Left kidney (tissue), 2 donors: ENCODE results near the gene ABCD3. TPM values are rescaled to one million over a fixed set of nuclear protein-coding genes. Genes with fewer than 3 reads are reported as not detected.
A peak's percentile ranks its signal among the peaks of the same experiment; 100 is the strongest.
"Not testable (repeated sequence)": the region's sequence is repeated elsewhere in the genome, so short reads cannot be mapped to it uniquely, and the experiment has no call there.

Source experiments
- DNase-seq: peaks from one replicate; pipeline ENCODE4 v3.0.0-alpha.2; 2013
- polyA plus RNA-seq: library from polyadenylated mRNA; unstranded; fragments of 120-200 nt; gene quantifications from one replicate; pipeline ENCODE4 v1.2.1, GENCODE V29; 2013; ENCODE audit not compliant: insufficient read length

Gene ABCD3
- polyA plus RNA-seq, 1 donor = 76.7 TPM

DNA sequence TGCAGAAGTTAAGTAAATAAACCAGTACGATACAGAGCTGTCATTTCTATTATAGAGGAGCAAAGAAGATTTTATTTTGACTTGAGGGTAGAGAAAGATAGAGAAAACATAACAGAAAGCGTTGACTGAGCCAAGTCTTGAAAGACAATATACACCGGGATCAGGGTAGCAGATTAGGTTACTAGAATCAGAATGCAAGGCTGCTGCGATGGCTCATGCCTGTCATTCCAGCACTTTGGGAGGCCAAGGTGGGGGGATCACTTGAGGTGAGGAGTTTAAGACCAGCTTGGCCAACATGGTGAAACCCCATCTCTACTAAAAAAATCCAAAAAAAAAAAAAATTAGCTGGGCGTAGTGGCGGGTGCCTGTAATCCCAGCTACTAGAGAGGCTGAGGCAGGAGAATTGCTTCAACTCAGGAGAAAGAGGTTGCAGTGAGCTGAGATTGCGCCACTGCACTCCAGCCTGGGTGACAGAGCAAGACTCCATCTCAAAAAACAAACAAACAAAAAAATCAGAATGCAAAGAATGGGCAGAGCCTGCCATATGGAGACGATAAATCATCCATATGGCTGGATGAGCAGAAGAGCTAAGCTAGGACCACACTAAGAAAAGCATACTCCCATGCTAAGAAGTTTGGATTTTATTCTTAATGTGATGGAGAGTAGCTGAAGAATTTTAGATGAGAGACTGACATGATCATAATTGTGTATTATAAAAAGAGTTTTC lies 9.9 kb upstream of the ABCD3 start:
- no peak for DNase-seq

DNA sequence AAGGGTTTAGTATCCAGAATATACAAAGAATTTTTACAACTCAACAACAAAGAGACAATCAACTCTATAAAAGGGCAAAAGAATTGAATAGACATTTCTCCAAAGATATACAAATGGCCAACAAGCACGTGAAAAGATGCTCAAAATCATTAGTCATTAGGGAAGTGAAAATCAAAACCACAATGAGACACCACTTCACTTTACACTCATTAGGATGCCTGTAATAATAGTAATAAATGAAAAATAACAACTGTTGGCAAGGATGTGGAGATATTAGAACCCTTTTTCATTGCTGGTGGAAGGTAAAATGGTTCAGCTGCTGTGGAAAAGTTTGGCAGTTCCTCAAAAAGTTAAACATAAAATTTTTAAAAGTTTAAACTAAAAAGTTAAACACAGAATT lies 7.0 kb upstream of the ABCD3 start:
- DNase-seq = no peak

DNA sequence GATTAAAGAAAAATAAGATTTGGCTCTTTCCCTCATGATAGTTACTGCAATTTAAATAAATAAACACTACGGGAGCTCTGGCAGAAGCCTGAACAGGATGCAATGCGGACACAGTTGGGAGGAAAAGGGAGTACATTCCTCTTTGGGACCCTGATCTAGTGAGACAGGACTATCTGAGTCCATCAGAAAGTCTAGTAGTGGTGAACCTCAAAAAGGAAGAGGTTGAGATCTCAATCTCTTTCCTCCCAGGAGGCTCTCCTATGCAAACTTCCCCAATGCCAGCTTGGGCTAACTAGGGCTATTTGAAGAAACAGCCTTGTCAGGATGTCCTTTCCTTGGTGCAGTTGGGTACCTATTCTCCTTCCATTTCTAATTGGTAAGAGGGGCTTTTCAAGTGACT lies 4.9 kb upstream of the ABCD3 start:
- no peak for DNase-seq

DNA sequence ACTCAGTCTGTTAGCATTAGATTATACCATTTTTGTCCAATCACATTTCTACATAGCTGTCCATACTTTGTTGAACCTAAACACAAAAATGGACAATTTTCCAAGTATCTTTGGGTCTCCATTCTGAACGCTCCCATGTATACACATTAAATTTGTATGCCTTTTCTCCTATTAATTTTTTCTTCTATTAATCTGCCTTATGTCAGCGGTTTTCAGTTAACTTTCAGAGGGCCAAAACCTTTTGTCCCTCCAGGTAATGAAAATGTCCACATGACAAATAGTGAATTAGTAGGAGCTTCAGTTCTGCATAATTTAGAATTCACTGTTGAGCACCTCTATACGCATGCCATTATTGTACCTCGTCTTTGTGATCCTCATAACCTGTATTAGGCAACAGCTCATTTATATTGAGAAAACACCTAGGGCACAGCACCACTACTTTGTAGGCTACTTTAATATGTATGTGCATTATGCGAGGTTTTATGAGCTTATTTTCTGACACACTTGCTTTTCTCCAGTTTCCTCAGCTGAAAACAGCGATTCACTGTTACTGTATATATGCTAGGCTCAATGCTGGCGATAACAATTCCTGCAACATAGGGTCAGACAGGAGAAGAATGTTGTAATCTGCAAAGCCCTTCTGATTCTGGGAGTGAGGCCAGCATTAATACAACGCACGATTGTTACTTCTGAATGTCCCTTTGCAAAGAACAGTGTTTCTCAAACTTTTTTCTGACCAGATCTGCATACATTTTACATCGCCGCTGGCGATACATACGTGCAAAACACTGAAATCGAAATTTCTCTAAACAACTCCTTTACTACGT lies 1.1 kb upstream of the ABCD3 start:
- DNase-seq = peak; percentile 51

DNA sequence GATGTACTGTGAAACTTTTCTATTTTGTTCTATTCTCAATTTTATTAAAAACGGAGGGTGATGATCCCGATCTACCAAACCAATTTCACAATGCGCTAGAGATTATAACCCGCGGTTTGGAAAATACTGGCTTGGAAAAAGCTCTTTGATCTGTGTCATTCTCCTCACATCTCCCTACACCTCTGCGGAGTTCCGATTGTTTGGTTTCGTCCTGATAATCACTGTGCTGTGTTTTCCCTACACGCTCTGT lies 536 bp upstream of the ABCD3 start:
- DNase-seq = no peak

DNA sequence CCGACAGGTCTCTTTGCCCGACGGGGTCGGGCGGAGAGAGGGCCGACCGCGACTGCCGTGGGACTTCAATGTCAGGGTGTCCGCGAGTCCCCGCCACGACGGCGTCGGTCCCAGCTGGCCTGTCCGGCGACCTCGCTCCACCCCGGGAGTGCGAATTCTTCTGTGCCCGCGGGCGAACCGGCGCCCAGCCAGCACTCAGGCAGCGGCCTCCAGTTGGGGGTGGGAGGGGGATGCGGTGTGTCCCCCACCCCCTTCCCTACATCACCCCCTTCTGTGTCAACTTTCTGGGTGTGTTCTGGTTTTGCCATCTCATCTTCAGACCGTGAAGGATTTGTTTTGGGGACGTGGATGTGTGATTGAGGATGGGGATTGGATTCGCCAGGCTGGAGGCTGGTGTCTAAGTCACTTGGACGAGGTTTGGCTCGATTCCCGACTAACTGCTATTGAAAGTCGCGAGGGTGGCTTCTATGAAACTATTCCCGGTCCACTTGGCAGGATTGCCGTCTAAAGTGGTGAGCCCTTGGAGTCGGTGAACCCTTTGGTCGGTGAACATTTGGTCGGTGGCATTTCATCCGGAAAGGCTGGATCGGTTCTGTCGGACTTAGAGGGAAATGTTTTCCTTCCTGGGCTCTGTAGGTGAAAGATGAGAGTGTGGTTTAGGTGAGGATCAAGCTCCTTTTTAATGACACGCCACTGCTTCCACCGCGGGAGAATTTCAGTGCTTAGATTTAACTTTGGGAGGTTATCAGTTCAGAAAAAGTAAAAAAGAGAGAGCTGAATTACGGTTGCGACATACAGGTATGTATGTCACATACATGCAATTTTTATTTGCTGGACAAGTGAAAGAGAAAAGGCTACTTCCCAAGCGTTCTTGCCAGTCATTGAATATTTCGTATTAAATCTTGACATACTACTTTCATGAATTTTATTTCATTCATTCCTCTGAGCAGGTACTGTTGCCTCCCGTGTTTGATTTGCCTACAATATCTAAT lies 771 bp downstream of the ABCD3 start:
- peak; percentile 53 for DNase-seq

DNA sequence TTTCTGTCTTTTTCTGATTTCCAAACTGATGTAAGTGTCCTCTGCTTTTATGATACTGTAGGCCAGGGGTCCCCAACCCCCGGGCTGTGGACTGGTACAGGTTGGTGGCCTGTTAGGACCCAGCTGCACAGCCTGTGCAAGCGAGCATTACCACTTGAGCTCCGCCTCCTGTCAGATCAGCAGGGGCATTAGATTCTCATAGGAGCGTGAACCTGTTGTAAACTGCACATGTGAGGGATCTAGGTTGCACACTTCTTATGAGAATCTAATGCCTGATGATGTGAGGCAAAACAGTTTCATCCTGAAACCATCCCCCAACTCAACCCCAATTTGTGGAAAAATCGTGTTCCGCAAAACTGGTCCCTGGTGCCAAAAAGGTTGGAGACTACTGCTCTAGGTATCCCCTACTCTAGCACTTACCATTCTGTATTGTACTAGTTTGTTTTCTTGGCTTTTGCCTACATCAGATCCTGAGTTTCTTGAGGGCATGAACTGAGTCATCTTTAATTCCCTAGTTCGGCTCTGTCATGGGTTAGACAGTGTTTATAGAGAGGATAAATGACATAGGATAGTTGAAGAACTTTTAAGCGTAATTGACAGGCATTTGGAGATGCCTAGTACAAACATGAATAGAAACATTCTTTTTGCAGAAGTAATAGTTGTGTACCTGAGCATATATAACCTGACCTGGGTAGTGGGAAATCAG lies 4.1 kb downstream of the ABCD3 start:
- no peak for DNase-seq

DNA sequence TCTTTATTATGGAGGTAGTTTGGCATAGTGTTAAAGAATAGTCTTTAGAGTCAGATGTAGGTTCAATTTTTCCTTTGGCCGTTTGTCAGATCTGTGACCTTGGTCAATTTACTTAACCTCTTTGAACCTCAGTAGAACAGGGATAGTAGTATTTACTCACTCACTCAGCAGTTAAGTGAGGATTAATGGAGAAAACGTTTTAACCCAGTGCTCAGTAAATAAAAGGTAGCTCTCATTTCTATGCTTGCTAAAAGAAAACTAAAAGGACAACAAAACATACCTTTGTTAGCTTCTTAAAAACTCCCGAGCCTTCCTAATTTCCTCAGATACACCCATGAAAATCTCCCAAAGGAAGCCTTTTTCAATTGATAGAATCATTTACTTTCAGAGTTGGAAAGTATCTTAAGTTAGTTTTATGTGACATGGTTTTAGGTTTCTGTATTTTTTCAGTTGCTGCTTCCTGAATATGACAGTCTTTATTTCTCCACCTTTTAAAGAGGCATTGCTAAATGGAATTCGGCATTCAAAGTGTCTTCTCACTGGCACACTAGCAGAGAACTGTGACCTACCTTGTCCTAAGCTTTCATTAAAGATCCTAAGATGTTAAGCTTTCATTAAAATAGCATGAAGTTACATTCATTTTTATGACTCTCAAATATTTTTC lies 7.8 kb downstream of the ABCD3 start:
- no peak for DNase-seq

DNA sequence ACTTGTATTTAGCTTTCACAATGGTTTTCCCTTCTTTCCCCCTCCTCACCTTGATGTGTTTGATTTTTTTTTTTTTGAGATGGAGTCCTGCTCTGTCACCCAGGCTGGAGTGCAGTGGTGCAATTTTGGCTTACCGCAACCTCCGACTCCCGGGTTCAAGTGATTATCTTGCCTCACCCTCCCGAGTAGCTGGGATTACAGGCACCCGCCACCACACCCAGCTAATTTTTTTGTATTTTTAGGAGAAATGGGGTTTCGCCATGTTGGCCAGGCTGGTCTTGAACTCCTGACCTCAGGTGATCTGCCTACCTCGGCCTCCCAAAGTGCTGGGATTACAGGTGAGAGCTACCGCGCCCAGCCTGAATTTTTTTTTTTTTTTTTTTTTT lies 8.3 kb downstream of the ABCD3 start:
- not testable (repeated sequence) for DNase-seq

DNA sequence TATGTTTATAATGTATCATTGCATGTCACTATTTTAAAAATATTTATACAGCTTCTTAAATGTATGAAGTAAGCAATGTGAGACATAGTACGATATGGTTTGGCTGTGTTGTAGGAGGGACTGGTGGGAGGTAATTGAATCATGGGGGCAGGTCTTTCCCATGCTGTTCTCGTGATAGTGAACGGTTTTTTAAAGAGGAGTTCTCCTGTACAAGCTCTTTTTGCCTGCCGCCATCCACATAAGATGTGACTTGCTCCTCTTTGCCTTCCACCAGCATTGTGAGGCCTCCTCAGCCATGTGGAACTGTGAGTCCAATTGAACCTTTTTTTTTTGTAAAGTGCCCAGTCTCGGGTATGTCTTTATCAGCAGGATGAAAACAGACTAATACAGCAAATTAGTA lies 10.3 kb downstream of the ABCD3 start:
- DNase-seq = no peak

DNA sequence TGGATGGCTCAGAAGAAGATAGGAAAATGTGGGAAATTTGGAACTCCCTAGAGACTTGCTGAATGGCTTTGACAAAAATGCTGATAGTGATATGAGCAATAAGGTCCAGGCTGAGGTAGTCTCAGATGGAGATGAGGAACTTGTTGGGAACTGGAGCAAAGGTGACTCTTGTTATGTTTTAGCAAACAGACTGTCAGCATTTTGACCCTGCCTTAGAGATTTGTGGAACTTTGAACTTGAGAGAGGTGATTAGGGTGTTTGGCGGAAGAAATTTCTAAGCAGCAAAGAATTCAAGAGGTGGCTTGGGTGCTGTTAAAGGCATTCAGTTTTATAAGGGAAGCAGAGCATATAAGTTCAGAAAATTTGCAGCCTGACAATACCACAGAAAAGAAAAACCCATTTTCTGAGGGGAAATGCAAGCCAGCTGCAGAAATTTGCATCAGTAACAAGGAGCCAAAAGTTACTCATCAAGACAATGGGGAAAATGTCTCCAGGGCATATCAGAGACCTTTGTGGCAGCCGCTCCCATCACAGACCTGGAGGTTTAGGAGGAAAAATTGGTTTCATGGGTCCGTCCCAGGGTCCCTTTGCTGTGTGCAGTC lies 10.8 kb downstream of the ABCD3 start:
- DNase-seq = not testable (repeated sequence)

DNA sequence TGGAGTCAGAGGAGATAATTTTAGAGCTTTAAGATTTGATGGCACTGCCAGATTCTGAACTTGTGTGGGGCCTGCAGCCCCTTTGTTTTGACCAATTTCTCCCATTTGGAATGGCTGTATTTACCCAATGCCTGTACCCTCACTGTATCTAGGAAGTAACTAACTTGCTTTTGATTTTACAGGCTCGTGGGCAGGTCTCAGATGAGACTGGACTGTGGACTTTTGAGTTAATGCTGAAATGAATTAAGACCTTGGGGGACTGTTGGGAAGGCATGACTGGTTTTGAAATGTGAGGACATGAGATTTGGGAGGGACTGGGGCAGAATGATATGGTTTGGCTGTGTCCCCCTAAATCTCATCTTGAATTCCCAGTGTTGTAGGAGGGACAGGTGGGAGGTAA lies 11.9 kb downstream of the ABCD3 start:
- not testable (repeated sequence) for DNase-seq

DNA sequence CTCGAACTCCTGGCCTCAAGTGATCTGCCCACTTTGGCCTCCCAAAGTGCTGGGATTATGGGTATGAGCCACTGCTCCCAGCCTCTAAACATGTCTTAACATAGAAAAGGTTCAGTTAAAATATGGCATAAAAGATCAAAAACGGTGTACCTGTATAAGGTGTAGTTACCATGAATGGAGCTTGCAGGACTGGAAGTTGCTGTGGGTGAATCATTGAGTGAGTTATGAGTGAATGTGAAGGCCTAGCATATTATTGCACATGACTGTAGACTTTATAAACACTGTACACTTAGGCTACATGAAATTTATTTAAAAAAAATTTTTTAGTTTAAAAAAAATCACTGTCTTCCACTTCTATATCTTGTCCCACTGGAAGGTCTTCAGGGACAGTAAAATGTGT lies 15.7 kb downstream of the ABCD3 start:
- DNase-seq = no peak

DNA sequence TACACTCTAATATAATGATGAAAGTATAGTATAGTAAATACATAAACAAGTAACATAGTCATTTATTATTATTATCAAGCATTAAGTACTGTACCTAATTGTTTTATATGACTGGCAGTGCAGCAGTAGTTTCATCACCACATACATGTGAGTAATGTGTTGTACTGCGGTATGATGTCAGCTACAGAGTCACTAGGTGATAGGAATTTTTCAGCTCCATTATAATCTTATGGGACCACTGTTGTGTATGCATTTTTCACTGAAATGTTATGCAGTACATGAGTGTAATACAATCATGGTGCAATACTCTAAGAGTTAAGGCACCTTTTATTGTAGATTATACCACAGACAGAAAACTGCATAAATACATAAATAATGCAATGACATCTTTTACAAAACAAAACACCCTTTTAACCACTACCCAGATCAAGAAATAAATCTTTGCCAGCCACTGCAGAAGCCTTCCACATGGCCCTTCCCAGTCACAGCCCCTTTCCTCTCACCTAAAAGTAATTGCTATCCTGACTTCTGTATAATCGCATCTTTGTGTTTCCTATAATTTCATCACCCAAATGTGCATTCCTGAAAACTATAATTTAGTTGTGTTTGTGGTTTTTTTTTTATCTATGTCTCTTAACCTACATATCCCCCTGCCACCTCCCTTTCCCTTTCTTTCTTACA lies 16.3 kb downstream of the ABCD3 start:
- DNase-seq = no peak

DNA sequence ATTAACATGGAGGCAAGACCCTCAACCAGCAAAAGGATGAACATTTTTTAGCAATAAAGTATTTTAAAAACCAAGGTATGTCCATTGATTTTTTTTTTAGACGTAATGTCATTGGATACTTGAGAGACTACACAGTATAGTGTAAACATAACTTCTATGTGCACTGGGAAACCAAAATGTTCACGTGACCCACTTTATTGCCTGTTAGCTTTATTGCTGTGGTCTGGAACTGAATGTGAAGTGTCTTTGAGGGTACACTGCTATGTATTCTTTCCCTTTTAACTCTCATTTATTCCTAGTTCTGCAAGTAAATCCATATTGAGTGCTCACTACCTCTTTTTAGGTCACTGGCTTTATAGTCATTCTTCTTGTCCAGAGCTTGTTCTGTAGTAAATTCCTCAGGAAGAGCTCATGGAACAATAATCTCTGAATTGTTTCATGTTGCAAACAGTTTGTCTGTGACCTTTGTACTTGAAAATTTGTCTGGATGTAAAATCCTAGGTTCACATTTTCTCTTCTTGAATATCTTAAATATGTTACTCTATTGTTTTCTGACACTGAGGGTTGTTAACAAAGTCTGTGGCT lies 20.6 kb downstream of the ABCD3 start:
- no peak for DNase-seq

DNA sequence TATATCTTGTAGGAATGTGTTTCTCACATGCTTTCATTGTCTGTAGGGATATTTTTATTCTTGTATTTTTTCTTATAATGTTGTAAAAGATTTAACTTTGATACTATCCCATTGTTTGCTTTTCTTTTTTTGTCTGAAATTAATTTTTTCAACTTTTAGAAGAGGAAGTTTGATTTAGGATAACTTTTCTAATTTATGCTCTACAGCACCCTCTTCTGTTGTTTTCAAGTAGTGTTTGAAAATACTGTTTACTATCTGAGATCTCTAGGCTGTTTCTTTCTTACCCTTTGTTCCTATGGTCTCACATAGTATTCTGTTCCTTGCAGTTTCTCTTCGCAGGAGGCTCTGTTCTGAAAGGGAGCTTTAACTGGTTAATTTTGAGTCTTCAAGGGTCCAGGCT lies 21.9 kb downstream of the ABCD3 start:
- DNase-seq = no peak

DNA sequence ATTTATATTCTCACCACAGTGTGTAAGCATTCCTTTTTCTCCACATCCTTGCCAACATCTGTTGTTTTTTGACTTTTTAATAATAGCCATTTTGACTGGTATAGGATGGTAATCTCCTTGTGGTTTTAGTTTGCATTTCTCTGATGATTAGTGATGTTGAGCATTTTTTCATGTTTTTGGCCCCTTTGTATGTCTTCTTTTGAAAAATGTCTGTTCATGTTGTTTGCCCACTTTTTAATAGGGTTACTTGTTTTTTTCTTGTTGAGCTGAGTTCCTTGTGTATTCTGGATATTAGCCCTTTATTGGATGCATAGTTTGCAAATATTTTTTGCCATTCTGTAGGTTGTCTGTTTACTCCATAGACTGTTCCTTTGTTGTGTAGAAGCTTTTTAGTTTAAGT lies 24.9 kb downstream of the ABCD3 start:
- not testable (repeated sequence) for DNase-seq

DNA sequence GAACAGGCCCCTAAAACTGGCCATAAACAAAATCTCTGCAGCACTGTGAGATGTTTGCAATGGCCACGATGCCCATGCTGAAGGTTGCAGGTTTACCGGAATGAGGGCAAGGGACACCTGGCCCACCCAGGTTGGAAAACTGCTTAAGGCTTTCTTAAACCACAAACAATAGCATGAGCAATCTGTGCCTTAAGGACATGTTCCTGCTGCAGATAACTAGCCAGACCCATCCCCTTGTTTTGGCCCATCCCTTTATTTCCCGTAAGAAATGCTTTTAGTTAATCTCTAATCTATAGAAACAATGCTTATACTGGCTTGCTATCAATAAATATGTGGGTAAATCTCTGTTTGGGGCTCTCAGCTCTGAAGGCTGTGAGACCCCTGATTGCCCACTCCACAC lies 26.6 kb downstream of the ABCD3 start:
- DNase-seq = not testable (repeated sequence)

DNA sequence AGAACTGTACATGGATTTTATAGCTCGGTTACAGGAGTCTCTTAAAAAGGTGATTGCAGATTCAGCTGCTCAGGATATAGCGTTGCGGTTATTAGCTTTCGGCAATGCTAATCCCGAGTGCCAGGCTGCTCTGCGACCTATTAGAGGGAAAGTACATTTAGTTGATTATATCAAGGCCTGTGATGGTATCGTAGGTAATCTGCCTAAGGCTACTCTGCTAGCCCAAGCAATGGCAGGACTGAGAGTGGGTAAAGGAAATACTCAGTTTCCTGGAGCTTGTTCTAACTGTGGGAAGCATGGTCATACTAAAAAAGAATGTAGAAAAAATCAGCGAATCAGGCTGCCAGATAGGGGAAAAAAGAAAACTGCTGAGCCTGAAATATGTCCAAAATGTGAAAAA lies 27.5 kb downstream of the ABCD3 start:
- DNase-seq = not testable (repeated sequence)

DNA sequence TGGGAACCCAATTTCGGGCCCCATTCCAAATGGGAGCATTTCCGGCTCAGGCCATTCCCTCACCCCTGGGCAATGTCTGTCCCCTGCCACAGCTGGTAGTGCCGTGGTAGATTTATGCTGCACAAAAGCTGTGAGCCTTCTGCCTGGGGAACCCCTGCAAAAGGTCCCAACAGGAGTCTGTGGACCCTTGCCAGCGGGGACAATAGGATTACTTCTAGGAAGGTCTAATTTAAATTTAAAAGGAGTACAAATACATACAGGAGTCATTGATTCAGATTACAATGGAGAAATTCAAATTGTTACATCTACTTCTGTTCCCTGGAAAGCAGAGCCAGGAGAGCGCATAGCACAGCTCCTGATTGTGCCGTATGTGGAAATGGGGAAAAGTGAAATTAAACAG lies 28.0 kb downstream of the ABCD3 start:
- DNase-seq = not testable (repeated sequence)
